Osteoblast (primary cell): ENCODE results near the gene TBC1D21. TPM values are rescaled to one million over a fixed set of nuclear protein-coding genes. Genes with fewer than 3 reads are reported as not detected.

ENCODE experiments used
- DNase-seq: peaks from one replicate; pipeline ENCODE4 v3.0.0; 2011; ENCODE audit warnings: low spot score, mixed read lengths; ENCODE audit not compliant: insufficient read length; ENCODE audit errors: missing footprints
- H2AFZ ChIP-seq: 2 replicates; pipeline ENCODE4 v1.6.0; 2011; ENCODE audit warnings: mild to moderate bottlenecking, low read length
- H3K27ac ChIP-seq: 2 replicates; pipeline ENCODE4 v1.5.1; 2011; ENCODE audit warnings: mild to moderate bottlenecking, low read depth, low read length, moderate library complexity
- H3K27me3 ChIP-seq: 2 replicates; pipeline ENCODE4 v1.6.0; 2012; ENCODE audit warnings: mild to moderate bottlenecking, control low read depth, inconsistent platforms, low read length, moderate library complexity; ENCODE audit not compliant: insufficient read depth
- H3K36me3 ChIP-seq: 2 replicates; pipeline ENCODE4 v1.5.1; 2011; ENCODE audit warnings: mild to moderate bottlenecking, low read length, control low read depth, moderate library complexity; ENCODE audit not compliant: insufficient read depth
- H3K4me1 ChIP-seq: 2 replicates; pipeline ENCODE4 v1.5.1; 2011; ENCODE audit warnings: mild to moderate bottlenecking, low read length, control low read depth, moderate library complexity; ENCODE audit not compliant: insufficient read depth
- H3K4me2 ChIP-seq: 2 replicates; pipeline ENCODE4 v1.6.0; 2011; ENCODE audit warnings: mild to moderate bottlenecking, low read length; ENCODE audit not compliant: insufficient read depth
- H3K4me3 ChIP-seq: fragments of 200-600 bp; sonication (generic); 3 replicates; pipeline ENCODE4 v1.5.1; 2012; ENCODE audit warnings: mild to moderate bottlenecking, low read length, inconsistent platforms; ENCODE audit not compliant: insufficient read depth
- H3K79me2 ChIP-seq: 2 replicates; pipeline ENCODE4 v1.6.0; 2012; ENCODE audit warnings: mild to moderate bottlenecking, low read length, control low read depth, inconsistent platforms; ENCODE audit not compliant: insufficient read depth
- H3K9me3 ChIP-seq: 2 replicates; pipeline ENCODE4 v1.5.1; 2011; ENCODE audit warnings: low read depth, low read length, control low read depth
- H4K20me1 ChIP-seq: 2 replicates; pipeline ENCODE4 v1.6.0; 2012; ENCODE audit warnings: mild to moderate bottlenecking, low read length, control low read depth; ENCODE audit not compliant: insufficient read depth
- total RNA-seq: library from RNA; depleted of rRNA; stranded (reverse); fragments of >200 nt; gene quantifications from 2 replicates; pipeline ENCODE4 v1.2.3, GENCODE V29; 2012
- TF ChIP-seq, protein P1 (sequence below): IDR thresholded peaks from 2 replicates; pipeline ENCODE4 v1.5.1; 2011; ENCODE audit warnings: mild to moderate bottlenecking, low read depth, low read length, moderate library complexity; ENCODE audit errors: extremely low read depth

Gene TBC1D21
- total RNA-seq, 1 donor: not detected

DNA sequence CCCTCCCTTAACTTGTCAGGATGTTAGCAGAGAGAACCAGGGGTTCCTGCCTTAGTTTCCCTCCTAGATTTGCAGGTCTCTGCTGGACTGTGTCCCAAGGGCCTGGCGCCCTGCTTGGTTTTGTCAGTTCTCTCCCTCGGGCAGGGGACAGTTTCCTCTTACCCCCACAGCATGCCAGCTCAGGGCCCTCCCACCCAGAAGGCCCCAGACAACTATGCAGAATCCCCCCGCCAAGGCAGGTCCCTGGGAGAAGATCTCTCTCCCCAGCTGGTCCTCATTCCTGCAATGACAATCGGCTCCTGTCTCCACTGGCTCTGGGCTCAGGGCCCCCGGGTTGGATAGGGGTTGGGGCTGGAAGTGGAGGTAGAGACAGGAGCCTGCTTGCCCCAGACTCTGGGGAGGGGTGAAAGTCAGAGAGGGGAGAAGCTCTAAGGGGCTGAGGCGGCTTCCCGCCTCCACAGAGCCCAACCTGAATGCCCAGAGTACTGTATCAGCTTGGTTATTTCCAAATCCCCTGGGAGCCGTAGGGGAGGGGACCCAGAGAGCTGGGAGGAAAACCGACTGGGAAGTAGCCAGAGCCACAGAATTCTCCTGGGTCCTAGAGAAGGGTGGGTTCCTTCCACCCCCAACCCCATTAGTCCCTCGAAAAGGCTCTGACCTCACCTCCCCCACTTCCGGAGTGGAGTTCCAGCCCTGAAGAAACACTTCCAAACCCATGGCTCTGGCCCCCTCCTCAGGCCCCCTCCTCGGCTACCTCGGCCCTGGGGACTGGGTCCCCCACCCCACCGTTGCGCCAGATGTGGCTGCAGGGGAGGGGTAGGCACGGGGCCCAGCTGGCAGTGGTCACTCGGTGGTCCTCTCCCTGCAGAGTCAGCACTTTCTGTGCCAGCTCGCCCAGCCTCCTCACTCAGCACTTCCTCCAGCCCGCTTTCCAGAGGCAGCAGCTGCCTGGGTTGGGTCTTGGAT is 49.1 kb downstream of the TBC1D21 start:
- Histone ChIP-seq H3K36me3 (peaks cover 3% of the 10 kb centered on the region), H4K20me1 (no peaks in the 10 kb centered on the region), H3K27me3 (no peaks in the 10 kb centered on the region), H3K9me3 (no peaks in the 10 kb centered on the region), H3K27ac (peak overlapping the region; percentile 65), H2AFZ (peak overlapping the region; percentile 4), H3K4me3 (peak overlapping the region; percentile 20), H3K79me2 (peaks cover 41% of the 10 kb centered on the region), H3K4me2 (peak overlapping the region; percentile 94), H3K4me1 (peaks cover 59% of the 10 kb centered on the region)
- TF ChIP-seq, protein P1, sequence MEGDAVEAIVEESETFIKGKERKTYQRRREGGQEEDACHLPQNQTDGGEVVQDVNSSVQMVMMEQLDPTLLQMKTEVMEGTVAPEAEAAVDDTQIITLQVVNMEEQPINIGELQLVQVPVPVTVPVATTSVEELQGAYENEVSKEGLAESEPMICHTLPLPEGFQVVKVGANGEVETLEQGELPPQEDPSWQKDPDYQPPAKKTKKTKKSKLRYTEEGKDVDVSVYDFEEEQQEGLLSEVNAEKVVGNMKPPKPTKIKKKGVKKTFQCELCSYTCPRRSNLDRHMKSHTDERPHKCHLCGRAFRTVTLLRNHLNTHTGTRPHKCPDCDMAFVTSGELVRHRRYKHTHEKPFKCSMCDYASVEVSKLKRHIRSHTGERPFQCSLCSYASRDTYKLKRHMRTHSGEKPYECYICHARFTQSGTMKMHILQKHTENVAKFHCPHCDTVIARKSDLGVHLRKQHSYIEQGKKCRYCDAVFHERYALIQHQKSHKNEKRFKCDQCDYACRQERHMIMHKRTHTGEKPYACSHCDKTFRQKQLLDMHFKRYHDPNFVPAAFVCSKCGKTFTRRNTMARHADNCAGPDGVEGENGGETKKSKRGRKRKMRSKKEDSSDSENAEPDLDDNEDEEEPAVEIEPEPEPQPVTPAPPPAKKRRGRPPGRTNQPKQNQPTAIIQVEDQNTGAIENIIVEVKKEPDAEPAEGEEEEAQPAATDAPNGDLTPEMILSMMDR: no peak
- DNase-seq: peak; percentile 93

DNA sequence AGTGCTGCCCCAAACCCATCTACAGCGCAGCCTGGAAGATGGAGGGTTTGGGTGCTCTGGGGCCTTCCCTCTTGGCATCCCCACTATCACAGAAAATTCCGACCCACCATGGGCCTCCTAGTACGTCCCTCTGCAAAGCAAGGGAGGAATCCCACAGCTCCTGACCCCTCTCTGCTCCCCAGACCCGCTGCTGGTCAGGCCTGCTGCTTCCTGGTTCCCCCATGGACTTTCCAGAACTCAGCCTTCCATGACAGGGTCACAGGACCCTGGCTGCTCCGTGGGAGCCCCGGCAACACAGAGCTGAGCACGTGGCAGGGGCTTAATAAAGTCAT is 49.8 kb downstream of the TBC1D21 start:
- Histone ChIP-seq H3K79me2 (peaks cover 48% of the 10 kb centered on the region), H2AFZ (no peak overlapping the region), H3K4me2 (peak overlapping the region; percentile 94), H3K27me3 (no peaks in the 10 kb centered on the region), H3K27ac (peak overlapping the region; percentile 65), H3K36me3 (peaks cover 3% of the 10 kb centered on the region), H3K9me3 (no peaks in the 10 kb centered on the region), H3K4me1 (peaks cover 59% of the 10 kb centered on the region), H3K4me3 (peak overlapping the region; percentile 20), H4K20me1 (peaks cover 3% of the 10 kb centered on the region)
- DNase-seq: peak; percentile 44
- TF ChIP-seq, protein P1: no peak

DNA sequence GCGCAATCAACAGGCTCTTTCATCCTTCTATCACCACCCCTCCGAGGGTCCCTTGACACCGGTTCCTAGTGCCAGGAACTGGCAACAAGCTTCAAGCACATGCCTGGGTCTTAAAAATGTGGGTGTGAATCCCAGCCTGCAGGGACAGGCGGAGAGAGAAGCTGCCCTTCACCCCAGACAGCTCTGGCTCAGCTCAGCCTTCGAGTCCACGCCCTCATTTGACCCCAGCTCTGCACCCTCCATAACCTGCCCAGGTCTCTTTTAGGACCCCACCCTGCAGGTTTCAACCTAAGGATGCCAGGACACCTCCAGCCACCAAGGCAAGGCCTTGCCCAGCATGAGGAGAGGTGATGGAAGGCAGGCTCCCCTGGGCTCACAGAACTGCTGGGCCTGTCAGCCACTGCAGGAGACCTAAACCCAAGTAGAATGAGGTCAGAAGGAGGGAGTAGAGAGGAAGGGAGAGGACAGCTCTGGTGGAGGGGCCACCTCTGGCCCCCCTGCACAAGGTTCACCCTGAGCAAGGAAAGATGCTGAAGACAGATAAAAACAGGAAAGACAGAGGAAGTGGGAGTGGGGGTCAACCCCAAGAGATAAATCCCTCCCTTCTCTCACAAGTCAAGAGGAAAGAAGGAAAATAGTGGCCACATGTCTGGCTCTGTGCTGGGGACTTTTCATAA is 50.3 kb downstream of the TBC1D21 start:
- Histone ChIP-seq H4K20me1 (peaks cover 8% of the 10 kb centered on the region), H2AFZ (no peak overlapping the region), H3K4me3 (peak overlapping the region; percentile 20), H3K36me3 (peaks cover 3% of the 10 kb centered on the region), H3K79me2 (peaks cover 53% of the 10 kb centered on the region), H3K4me2 (peak overlapping the region; percentile 94), H3K27me3 (no peaks in the 10 kb centered on the region), H3K27ac (peak overlapping the region; percentile 65), H3K4me1 (peaks cover 57% of the 10 kb centered on the region), H3K9me3 (no peaks in the 10 kb centered on the region)
- TF ChIP-seq, protein P1: no peak
- peak; percentile 57 for DNase-seq
